K562 (cell line): ENCODE measurements around the gene DBT. TPM values are rescaled to one million over a fixed set of nuclear protein-coding genes. Genes with fewer than 3 reads are reported as not detected.

ENCODE experiments used
- CEBPB ChIP-seq: fragments of 450-650 bp; IDR thresholded peaks from 2 replicates; pipeline ENCODE4 v1.6.1; 2016; ENCODE audit warnings: missing genetic modification characterization, missing compliant biosample characterization
- MED1 ChIP-seq: sonication (generic); formaldehyde crosslinking; IDR thresholded peaks from 2 replicates; pipeline ENCODE4 v1.8.1; 2023; ENCODE audit warnings: missing genetic modification reagents, borderline replicate concordance
- MGA ChIP-seq: fragments of 450-650 bp; IDR thresholded peaks from 2 replicates; pipeline ENCODE4 v1.6.1; 2016; ENCODE audit warnings: mild to moderate bottlenecking, moderate library complexity
- SOX6 ChIP-seq: fragments of 450-650 bp; IDR thresholded peaks from 2 replicates; pipeline ENCODE4 v1.6.1; 2014; ENCODE audit warnings: mild to moderate bottlenecking
- XRCC5 ChIP-seq: fragments of 200-400 bp; formaldehyde crosslinking; IDR thresholded peaks from 2 replicates; pipeline ENCODE4 v1.6.1; 2017; ENCODE audit warnings: low read depth, mild to moderate bottlenecking, low read length
- ZNF316 ChIP-seq: fragments of 450-650 bp; IDR thresholded peaks from 2 replicates; pipeline ENCODE4 v1.6.1; 2016
- ZNF318 ChIP-seq, 2 experiments: fragments of 450-650 bp; IDR thresholded peaks; 2 replicates each; pipeline ENCODE4 v1.6.1; 2016; ENCODE audit warnings: mild to moderate bottlenecking in 2 of 2, borderline replicate concordance in 1 of 2, low read depth in 1 of 2, moderate library complexity in 1 of 2
- polyA plus RNA-seq, 8 experiments: library from polyadenylated mRNA; depleted of rRNA in 4 of 8; stranded (reverse) in 5 of 8; unstranded in 3 of 8; fragments of >200 nt; fragmentation: Nextera tagmentation in 2 of 8; fragmentation: Illumina TruSeq in 1 of 8; extraction: Ambion mirVana in 2 of 8; extraction: Trizol in 1 of 8; gene quantifications; 2 replicates each; pipeline versions ENCODE4 v1.2.1 to v1.2.3, GENCODE V29; 2011 to 2014; ENCODE audit warnings: inconsistent platforms in 1 of 8, missing spikeins in 1 of 8
- total RNA-seq, 7 experiments: library from RNA; depleted of rRNA in 6 of 7; stranded (reverse); fragments of >200 nt in 6 of 7; fragmentation: Illumina TruSeq in 2 of 7; extraction: Trizol in 2 of 7; gene quantifications; 2 replicates each; pipeline versions ENCODE4 v1.2.1 to v1.2.3, GENCODE V29; 2011 to 2021; ENCODE audit warnings: low replicate concordance in 1 of 7

Gene DBT
- total and polyA plus RNA-seq, 9 of the 15 experiments (the other 6 are each of a cell fraction or from before 2014, with no cell fraction given) = 2.7 to 13.5 (median 7.3) TPM

GRCh38 chr1:100265931-100266740 lies 16.5 kb upstream of the DBT start, which contains the start of gene RTCA (continued):
- peak; percentile 62 for TF ChIP-seq MGA
- peak; percentile 43 for TF ChIP-seq SOX6
- no peak for TF ChIP-seq XRCC5
- TF ChIP-seq MED1 (CRISPR knock-in tag) = no peak
- TF ChIP-seq ZNF318 (IDR thresholded peaks at IDR 0.05; ENCODE audit: borderline replicate concordance in 1 of 2, low read depth in 1 of 2) = no peak
- no peak for TF ChIP-seq CEBPB (tag)
- peak; percentile 90 for TF ChIP-seq ZNF316
